Endothelial cell (in vitro differentiated cells): ENCODE data around the gene BABAM2. TPM values are rescaled to one million over a fixed set of nuclear protein-coding genes. Genes with fewer than 3 reads are reported as not detected.

Experiments
- DNase-seq: peaks from one replicate; pipeline ENCODE4 v3.0.0; 2021; ENCODE audit warnings: low spot score
- H3K27ac Mint-ChIP-seq: one replicate; pipeline ENCODE4 v1.8.0; 2021; ENCODE audit warnings: mixed read lengths, inconsistent platforms; ENCODE audit not compliant: unreplicated experiment
- H3K27me3 Mint-ChIP-seq: one replicate; pipeline ENCODE4 v1.8.0; 2021; ENCODE audit warnings: mild to moderate bottlenecking, moderate library complexity, mixed read lengths, inconsistent platforms; ENCODE audit not compliant: unreplicated experiment
- H3K36me3 Mint-ChIP-seq: one replicate; pipeline ENCODE4 v1.8.0; 2021; ENCODE audit warnings: mild to moderate bottlenecking, low read depth, mixed read lengths, inconsistent platforms; ENCODE audit not compliant: unreplicated experiment
- H3K4me1 Mint-ChIP-seq: one replicate; pipeline ENCODE4 v1.8.0; 2021; ENCODE audit warnings: mild to moderate bottlenecking, mixed read lengths, inconsistent platforms; ENCODE audit not compliant: unreplicated experiment
- H3K4me3 Mint-ChIP-seq: one replicate; pipeline ENCODE4 v1.8.0; 2021; ENCODE audit warnings: mild to moderate bottlenecking, mixed read lengths, inconsistent platforms; ENCODE audit not compliant: unreplicated experiment
- H3K9me3 Mint-ChIP-seq: one replicate; pipeline ENCODE4 v1.8.0; 2021; ENCODE audit warnings: mixed read lengths, inconsistent platforms; ENCODE audit not compliant: unreplicated experiment
- CTCF ChIP-seq: fragments of 200-600 bp; sonication (generic); IDR thresholded peaks from one replicate; pipeline ENCODE4 v1.5.0; 2021; ENCODE audit warnings: antibody characterized with exemption; ENCODE audit not compliant: unreplicated experiment
- total RNA-seq: library from RNA; stranded (reverse); fragmentation: NEBNext Ultra II Directional; extraction: Animal tissue kit (Norgen Biotek cat#: 25700); gene quantifications from one replicate; pipeline ENCODE4 v1.2.1, GENCODE V29; 2021; ENCODE audit not compliant: unreplicated experiment

The BABAM2 gene
- total RNA-seq, 1 donor from 2014 or later = 40.2 TPM

DNA sequence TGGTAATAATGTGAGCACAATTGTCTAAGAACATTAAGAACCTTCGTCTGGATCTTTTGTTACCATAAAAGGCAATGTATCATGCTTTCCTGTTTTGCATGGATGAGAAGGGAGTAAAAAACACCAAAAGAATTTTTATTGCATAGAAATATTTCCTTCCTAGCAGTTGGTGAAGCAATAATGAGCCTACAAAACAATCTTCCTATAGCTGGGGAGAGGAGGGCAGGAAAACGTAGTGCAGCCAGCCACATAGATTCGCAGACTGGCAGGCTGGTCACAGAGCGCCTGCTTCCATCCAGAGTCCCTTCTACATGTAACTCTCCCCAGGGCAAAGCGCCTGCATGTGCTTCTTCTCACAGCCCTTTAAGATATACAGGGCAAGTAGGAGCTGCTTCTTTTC is 190.4 kb downstream of the BABAM2 start:
- peak overlapping the region; percentile 48 for H3K27ac Mint-ChIP-seq
- H3K9me3 Mint-ChIP-seq = no peaks in the 10 kb centered on the region
- H3K27me3 Mint-ChIP-seq = no peaks in the 10 kb centered on the region
- no peak for TF ChIP-seq CTCF
- peaks cover 9% of the 10 kb centered on the region for H3K4me1 Mint-ChIP-seq
- no peak overlapping the region for H3K4me3 Mint-ChIP-seq
- DNase-seq = no peak
- no peaks in the 10 kb centered on the region for H3K36me3 Mint-ChIP-seq

DNA sequence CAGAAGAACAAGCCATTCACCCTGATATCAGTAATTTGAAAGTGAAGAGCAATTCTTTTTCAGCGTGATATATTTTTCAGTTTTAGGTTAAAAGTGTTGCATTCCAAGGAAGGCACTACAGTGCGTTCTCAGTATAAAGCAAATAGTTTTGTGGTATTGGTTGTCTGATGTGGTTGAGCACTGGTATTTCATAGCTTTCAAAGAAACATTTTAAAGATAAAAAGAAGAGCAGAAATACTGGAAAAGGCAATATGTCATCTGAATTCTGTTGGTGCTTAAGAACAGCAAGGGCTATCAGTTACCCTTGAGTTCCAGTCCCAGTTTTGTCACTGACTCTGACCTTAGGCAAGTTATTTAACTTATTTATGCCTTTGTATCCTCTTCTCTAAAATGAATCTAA is 191.6 kb downstream of the BABAM2 start:
- Mint-ChIP-seq H3K9me3 (no peaks in the 10 kb centered on the region), H3K4me3 (no peak overlapping the region), H3K4me1 (peaks cover 9% of the 10 kb centered on the region), H3K36me3 (no peaks in the 10 kb centered on the region), H3K27me3 (no peaks in the 10 kb centered on the region), H3K27ac (no peak overlapping the region)
- DNase-seq = no peak
- no peak for TF ChIP-seq CTCF

DNA sequence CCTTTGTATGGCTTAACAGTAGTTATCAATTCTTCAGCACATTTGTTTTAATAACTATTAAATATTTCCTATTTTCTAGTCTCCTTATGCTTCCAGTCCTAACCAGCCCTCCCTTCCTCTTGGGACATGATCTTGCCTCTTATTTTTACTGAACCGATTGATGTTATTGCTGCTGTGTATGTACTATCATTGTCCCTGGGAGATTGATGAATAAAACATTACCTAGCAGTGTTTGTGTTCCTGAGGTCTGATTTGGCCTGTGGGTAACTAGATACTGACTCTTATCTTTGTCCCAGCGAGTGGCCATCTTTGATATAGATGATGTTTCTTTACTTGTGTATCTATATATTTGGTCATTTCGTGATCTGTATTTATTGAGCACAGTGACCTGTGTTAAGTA is 192.9 kb downstream of the BABAM2 start:
- no peaks in the 10 kb centered on the region for H3K9me3 Mint-ChIP-seq
- no peak overlapping the region for H3K27ac Mint-ChIP-seq
- no peaks in the 10 kb centered on the region for H3K36me3 Mint-ChIP-seq
- H3K27me3 Mint-ChIP-seq = no peaks in the 10 kb centered on the region
- DNase-seq = no peak
- no peak for TF ChIP-seq CTCF
- H3K4me3 Mint-ChIP-seq = no peak overlapping the region
- H3K4me1 Mint-ChIP-seq = peaks cover 9% of the 10 kb centered on the region

GRCh38 chr2:28084564-28084963 is 194.0 kb downstream of the BABAM2 start:
- Mint-ChIP-seq H3K36me3 (no peaks in the 10 kb centered on the region), H3K9me3 (no peaks in the 10 kb centered on the region), H3K27me3 (no peaks in the 10 kb centered on the region), H3K27ac (no peak overlapping the region), H3K4me1 (peaks cover 9% of the 10 kb centered on the region), H3K4me3 (no peak overlapping the region)
- no peak for DNase-seq
- TF ChIP-seq CTCF = no peak

DNA sequence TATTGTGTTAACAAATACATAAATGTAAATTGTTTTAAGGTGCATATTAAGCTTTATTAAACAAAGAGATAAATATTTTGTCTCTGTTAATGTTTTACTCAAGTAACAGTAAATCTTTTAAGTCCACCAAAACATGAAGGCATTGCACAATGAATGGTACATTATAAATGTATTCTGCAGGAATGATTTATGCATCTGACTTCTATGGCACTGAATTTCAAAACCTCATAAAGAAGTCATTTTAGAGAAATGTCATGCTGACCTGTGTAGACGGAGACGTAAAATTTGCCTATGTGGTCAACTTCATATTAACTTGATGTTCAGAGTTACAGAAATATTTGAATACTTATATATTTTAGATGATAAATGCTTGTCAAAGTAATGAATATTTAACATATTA is 194.7 kb downstream of the BABAM2 start:
- Mint-ChIP-seq H3K27ac (no peak overlapping the region), H3K36me3 (no peaks in the 10 kb centered on the region), H3K9me3 (no peaks in the 10 kb centered on the region), H3K4me1 (peaks cover 9% of the 10 kb centered on the region), H3K4me3 (no peak overlapping the region), H3K27me3 (no peaks in the 10 kb centered on the region)
- TF ChIP-seq CTCF = no peak
- no peak for DNase-seq
